NCI-H460 (cell line): Measurements from ENCODE around the gene FBXW5. TPM values are rescaled to one million over a fixed set of nuclear protein-coding genes. Genes with fewer than 3 reads are reported as not detected.

Experiments
- DNase-seq: peaks from one replicate; pipeline ENCODE4 v3.0.0-alpha.2; 2016; ENCODE audit warnings: low read depth; ENCODE audit errors: extremely low read depth
- total RNA-seq: library from RNA; depleted of rRNA; stranded (reverse); fragments of >200 nt; shearing (Covaris generic); gene quantifications from 2 replicates; pipeline ENCODE4 v1.2.3, GENCODE V29; 2014

The FBXW5 gene
- total RNA-seq, 1 experiment from 2014 or later = 93.0 TPM

DNA sequence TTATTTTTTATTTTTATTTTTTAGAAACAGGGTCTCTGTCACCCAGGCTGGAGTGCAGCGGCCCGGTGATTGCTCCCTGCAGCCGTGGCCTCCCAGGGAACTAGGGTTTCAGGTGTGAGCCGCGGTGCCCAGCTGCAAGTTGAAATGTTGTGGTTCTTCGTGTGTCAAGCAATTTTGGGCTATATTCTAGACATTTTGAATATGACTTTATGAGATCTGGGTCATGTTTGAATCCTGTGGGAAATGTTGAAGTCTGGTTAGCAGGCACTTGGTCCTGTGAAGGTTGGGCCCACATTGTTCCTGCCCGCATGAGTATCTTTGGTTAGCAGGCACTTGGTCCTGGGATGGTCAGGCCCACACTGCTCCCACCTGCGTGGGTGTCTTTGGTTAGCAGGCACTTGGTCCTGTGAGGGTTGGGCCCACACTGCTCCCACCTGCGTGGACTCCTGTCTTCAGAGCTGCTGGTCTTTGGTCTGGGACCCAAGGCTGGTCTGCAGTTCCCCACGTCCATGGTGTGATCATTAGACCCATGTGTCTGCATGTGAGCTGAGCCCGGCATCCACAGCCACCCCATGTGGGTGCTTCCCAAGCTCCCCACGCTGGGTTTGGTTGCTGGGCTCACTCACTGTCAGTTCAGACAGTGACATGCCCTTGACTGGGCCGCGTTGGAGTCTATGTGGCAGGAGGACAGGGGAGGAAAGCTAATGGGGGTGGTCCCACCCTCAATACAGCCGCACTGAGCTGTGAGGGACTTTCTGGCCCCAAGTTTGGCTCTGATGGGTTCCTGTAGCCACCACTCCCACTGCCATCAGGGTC, 7.1 kb downstream of the FBXW5 start:
- DNase-seq = no peak

DNA sequence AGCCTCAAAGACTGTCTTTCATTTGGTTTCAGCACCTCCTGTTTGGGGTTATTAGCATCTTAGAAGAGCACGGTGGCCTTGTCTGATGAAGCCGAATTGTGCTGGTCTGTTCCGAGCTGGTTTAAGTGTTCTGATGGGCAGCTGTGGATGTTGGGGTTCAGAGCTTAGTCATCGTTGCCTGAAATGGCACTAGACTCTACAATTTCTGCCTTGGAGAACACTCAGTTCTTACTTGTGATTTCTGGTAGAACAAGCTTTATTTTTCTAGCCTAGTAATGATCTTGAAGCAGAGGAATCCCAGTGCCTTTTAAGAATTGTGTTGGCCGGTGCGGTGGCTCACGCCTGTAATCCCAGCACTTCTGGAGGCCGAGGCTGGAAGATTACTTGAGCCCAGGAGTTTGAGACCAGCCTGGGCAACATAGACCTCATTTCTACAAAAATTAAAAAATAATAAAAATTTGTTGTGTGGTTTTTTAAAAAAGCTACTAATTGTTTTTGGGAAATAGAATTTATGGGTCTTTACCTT, 7.8 kb downstream of the FBXW5 start:
- DNase-seq = no peak

DNA sequence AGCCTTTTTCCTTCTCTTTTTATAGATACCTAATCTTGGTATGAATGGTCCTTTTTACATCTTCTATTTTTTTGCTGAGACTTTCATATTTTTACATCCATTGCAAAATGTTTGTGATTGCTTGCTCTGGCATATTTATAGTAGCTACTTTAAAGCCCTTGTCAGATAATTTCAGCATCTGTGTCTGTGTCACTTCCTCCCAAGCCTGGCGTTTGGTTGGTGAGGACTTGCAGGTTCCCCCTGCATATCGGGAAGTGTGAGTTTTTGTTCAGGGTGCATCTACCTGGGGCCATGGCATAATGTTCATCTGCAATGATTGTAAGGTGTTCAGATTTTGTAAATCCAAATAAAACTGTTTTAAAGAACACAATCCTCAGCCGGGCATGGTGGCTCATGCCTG, 8.9 kb downstream of the FBXW5 start:
- no peak for DNase-seq

DNA sequence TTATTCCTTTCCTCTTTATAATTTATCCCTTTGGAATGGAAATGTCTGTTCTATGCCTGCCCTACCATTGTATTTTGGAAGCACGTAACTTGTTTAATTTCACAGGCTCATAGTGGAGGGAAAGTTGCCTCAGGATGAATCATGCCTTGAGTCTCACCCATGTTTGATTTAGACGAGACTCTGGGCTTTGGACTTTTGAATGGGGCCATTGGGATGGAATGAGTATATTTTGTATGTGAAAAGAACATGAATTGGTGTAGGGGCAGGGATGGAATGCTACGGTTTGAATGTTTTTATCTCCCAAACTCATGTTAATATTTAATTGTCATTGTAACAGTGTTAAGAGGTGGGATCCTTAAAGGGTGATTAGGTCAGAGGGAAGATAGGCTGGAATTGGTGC, 10.3 kb downstream of the FBXW5 start:
- DNase-seq = no peak

DNA sequence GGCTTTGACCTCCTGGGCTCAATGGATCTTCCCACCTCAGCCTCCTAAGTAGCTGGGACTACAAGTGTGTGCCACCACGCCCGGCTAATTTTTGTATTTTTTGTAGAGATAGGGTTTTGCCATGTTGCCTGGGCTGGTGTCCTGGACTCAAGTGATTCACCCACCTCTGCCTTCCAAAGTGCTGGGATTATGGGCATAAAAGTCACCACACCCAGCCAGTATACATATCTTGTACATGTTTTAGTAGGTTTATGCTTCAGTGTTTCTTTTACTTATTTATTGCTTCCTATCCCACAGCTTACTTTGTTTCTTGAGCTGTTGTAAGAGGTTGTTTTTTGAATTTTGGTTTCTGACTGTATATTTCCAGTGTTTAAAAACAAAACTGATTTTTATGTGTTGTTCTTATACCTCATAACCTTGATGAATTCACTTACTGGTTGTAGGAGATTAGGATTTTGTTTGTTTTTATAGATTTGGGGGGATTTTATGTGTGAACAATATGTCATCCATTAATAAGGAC, 12.9 kb downstream of the FBXW5 start:
- no peak for DNase-seq

DNA sequence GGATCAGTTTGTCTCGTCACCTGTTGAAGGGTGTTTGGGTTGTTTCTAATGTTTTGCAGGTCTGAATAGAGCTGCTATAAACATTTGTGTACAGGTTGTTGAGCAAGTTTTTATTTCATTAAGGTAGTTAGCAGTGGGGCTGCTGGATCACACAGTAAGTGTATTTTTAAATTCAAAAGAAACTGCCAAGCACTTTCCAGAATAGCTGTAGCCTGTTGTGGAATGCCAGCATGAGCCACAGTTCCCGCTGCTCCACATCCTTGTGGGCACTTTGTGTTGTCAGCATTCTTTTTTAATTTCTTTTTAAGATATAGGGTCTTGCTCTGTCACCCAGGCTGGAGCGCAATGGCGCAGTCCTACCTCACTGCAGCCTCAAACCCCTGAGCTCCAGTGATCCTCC, 14.5 kb downstream of the FBXW5 start:
- no peak for DNase-seq

DNA sequence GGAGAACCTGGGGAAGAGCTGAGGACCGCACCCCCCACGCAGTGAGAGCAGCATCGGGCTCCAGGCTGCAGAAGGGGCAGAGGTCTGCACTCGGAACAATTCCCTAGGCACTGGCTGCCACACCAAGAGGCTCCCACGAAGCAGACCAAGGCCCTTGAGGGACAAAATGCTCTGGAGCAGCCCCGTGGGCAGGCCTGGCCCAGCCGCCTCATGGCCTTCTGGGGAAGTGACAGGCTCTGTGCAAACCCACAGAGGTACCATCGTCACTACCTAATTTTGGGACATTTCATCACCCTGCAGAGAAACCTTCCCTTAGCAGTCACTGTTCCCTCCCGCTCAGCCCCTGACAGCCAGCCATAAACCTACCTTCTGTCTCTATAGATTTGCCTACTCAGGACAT, 15.9 kb downstream of the FBXW5 start:
- DNase-seq = no peak

DNA sequence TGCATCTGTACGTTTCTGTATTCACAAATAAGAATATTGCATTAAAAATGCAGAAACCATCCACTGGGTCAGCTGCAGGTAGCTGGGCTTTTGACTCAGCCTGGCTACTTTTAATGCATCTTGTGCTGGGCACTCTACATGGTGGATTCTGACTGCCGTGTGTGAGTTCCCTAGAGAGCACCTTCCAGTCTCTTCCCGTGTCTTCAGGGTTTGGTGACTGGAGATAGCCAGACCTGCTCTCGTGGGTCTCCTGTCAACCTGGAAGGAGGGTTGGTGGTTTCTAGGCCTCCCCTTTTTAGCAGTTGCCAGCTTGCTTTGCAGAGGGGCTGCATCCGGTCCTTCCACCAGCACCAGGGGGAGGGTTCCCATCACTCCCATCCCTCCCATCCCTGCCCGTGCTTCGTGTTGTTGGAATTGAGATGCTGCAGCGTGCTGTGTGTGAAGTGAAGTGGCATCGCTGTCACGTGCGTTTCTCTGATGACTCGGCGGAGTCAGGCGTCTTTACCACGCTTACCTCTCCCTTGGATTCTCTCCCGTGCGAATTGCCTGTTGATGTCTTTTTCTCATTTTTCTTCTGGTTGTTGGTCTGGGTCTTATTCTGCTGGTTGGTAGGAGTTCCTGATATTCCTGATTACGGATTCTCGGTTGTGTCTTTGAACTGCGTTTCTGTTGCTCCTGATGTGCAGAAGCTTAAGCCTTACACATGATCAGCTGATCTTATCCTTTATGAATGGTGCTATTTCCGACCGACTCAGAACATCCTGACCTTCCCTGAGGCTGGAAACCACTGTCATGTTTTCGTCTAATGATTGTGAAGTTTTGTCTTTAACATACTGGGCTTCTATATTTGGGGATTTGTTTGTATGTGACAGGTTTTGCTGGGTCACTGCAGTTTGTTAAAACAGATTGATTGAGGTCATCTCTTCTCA, 16.9 kb downstream of the FBXW5 start:
- DNase-seq = no peak

DNA sequence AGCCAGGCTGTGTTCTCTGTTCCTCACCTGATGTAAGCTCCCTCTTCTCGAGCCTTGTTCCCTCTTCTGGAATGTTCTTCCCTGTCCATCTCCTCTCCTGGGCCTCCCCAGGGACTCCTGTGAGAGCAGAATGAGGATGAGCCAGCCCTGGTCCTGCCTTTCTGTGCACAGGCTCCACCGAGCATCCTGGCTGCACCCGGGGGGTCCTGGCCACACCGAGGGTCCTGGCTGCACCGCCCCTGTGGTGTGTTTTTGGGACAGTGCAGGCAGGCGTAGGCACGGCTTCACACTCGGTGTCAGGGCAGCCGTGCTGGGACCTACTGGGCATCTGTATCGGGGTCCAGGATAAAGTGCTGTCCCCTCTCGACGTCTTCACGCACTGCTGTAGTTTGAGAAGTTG, 17.8 kb downstream of the FBXW5 start:
- no peak for DNase-seq

DNA sequence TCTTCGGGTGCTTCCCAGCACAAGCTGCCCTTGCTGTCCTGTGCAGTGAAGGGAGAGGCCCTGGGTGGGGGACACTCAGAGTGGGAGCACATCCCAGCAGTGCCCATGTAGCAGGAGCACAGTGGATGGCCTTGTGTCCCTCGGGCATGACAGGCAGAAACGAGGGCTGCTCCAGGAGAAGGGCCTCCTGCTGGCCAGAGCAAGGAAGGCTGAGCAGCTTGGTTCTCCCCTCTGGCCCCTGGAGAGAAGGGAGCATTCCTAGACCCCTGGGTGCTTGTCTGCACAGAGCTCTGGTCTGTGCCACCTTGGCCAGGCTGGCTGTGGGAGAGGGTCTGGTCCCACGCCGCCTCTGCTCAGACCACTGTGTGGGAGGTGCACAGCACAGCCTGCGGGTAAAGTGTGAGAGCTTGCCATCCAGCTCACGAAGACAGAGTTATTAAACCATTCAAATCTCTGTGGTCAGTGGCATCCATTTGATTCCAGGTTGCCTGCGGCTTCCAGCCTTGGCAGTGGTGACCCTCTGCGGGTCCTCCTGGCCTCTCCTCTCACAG, 18.3 kb downstream of the FBXW5 start:
- no peak for DNase-seq

DNA sequence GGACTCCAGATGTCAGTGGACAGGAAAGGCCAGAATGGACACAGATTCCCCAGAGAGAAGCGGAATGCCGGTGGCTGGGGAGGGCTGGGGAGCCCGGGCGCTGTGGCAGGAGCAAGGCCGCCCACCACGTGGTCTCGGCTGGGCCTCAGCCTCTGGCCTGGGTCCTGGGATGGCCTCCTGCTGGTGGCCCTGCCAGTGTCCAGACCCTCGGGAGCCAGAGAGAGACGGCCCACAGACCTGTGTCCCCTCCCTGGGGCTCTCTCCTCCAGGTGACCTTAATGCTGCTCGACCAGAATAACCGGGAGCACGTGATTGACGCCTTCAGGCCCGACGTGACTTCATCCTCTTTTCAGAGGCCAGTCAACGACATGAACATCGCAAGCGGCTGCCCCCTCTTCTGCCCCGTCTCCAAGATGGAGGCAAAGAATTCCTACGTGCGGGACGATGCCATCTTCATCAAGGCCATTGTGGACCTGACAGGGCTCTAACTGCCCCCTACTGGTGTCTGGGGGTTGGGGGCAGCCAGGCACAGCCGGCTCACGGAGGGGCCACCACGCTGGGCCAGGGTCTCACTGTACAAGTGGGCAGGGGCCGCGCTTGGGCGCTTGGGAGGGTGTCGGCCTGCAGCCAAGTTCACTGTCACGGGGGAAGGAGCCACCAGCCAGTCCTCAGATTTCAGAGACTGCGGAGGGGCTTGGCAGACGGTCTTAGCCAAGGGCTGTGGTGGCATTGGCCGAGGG, 19.0 kb downstream of the FBXW5 start:
- no peak for DNase-seq

DNA sequence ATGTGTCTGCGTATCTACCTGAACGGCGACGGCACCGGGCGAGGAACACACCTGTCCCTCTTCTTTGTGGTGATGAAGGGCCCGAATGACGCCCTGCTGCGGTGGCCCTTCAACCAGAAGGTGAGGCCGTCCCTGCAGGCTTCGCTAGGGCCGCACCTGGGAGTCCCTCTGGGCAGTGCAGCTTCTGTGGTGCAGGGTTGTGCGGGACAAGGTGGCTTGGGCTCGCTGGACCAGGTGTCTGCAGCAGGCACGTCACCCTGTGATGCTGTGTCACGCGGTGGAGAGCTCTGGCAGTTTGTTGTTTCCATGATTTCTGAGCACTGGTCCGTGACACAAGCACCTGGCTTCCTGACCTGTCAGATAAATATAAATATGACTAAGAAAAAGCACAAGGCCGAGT, 20.7 kb downstream of the FBXW5 start:
- no peak for DNase-seq

DNA sequence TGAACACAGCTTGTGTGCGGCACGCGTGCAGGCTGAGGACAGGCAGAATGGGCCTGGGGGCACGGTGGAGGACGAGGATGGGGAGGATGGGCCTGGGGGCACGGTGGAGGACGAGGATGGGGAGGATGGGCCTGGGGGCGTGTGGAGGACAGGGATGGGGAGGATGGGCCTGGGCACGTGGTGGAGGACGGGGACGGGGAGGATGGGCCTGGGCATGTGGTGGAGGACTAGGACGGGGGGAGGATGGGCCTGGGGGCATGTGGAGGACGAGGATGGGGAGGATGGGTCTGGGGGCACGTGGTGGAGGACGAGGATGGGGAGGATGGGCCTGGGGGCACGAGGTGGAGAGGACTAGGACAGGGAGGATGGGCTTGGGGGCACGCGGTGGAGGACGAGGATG, 22.0 kb downstream of the FBXW5 start:
- DNase-seq = no peak

DNA sequence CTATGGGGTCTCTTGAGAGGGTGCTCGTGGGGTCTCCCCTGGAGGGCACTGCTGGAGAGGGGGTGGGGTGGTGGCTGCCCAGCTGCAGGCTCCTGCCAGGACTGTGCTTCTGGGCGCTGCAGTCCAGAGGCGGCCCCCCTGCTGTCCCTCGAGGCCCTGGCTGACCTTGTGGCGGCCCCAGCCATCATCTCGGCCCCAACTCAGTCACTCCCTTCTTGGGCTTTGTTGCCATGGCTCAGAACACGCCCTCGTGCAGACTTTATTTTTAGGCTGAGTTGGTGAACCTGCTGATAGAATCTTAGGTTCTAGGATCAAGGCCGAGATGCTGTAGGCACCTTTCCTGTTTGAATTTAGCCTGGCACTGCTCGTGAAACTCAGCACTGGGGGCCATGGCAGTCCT, 22.8 kb downstream of the FBXW5 start:
- DNase-seq = no peak

DNA sequence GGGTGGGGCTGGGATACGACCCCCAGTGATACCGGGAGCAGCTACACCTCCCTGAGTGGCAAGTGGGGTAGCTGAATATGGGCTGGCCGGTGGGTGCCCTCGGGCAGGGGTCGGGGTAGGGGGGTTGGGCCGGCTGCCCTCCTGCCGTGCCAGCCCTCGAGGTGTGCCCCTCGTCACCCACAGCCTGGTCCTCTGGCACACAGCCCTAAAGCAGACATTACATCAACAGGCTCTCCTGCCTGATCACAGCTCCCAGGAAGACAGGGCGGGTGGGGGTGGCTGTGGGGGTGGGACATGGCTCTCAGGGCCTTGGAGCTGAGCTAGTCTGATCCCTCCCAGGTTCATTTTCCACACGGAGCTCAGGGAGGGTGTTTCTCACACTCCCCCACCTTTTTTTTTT, 23.2 kb downstream of the FBXW5 start:
- no peak for DNase-seq

DNA sequence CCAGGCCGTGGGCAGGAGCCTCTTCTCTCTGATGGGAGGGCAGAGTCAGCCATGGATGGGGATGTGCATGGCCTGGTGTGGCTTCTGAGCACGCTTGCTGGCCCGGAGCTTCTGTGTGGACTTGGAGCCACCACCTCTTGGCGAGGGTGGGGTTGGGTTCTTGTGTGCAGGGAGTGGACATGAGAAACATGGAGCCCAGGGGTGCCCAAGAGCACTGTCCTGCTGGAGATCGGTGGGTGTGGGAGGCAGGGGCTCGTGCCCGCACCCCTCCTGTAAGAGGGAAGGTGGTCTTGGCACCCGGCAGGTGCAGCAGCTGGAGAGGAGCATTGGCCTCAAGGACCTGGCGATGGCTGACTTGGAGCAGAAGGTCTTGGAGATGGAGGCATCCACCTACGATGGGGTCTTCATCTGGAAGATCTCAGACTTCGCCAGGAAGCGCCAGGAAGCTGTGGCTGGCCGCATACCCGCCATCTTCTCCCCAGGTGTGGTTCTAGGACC, 23.8 kb downstream of the FBXW5 start:
- DNase-seq = no peak

DNA sequence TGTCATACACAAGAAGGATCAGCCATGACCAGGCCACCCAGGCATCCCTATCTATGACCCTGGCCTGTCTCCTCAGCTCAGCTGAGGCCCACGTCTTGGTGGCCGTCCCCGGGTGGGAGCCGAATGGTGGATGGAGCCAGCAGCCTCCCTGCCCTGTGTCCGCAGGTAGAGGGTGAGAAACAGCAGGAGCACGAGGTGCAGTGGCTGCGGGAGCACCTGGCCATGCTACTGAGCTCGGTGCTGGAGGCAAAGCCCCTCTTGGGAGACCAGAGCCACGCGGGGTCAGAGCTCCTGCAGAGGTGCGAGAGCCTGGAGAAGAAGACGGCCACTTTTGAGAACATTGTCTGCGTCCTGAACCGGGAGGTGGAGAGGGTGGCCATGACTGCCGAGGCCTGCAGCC, 24.5 kb downstream of the FBXW5 start:
- DNase-seq = no peak

DNA sequence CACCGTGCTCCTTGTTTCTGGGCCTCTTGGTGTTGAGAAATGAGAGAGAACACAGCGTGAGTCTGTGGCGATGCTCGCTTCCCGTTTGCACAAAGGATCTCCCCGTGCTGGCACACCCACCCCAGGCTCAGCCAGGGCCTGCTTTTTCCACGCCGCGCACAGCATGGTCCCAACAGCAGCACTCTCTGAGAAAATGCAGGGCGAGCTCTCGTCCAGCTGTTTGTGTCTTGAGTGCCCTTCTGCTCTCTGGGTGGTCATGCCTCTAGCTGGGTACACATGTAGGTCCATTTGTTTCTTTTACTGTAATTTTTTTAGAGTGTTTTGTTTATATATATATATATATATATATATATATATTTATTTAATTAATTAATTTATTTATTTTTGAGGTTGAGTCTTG, 26.6 kb downstream of the FBXW5 start:
- DNase-seq = no peak

DNA sequence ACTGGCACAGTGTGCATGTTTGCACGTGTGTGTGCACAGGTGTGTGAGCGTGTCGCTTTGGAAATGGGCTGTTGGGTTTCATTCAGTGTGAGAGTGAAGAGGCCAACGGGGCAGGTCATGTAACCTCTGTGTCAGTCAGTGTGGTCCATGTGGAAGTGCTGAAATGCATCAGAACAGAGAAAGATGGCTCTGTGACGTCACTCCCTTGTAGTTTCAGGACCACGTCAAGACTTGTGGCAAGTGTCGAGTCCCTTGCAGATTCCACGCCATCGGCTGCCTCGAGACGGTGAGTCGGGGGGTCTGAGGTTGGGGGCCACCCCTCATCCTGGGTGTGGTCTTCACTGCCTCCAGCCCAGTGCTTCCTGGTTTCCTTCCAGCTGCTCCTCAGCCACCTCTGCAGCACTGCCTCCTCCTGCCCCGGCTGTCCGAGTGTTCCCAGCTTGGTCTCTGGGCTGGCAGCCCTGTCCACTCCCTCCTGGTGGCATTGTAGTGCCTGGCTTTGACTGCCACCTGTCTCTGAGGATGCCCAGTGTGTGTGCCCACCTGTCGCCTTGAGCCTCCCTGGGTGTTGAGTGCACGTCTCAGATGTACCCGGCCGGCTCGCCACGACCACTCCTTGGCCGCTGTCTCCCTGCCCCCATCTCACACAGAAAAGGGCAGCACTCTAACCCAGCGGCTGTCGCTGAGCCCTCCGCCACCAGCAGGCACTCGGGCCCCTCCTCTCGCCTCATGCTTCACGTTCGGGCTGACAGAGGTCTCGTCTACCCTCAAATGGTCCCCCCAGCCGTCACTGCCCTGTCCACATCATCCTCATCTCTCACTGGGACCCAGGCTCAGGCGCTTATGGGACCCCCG, 28.0 kb downstream of the FBXW5 start:
- no peak for DNase-seq
